Measurements from ENCODE around the gene TESK2.

Gene TESK2

DNA sequence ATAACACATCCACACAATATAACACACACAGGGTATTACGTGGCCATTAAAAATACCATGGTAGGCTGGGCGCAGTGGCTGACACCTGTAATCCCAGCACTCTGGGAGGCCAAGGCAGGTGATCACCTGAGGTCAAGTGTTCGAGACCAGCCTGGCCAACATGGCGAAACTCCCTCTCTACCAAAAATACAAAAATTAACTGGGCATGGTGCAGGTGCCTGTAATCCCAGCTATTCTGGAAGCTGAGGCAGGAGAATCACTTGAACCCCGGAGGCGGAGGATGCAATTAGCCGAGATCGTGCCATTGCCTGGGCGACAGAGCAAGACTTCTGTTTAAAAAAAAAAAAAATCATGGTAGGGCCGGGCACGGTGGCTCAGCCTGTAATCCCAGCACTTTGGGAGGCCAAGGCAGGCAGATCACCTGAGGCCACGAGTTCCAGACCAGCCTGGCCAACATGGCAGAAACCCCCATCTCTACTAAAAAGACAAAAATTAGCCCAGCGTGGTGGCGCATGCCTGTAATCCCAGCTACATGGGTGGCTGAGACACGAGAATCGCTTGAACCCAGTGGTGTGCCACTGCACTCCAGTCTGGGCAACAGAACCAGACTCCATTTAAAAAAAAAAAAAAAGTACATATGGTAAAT lies 188.3 kb downstream of the TESK2 start:
- Histone ChIP-seq H4K20me1 (no peaks in the 10 kb centered on the region), H3K4me2 (peak overlapping the region; percentile 85), H3K36me3 (no peaks in the 10 kb centered on the region), H3K27ac (peak overlapping the region; percentile 77; the same call in 1 of the 2 replicates), H3K27me3 (no peaks in the 10 kb centered on the region), H3K9me3 (no peaks in the 10 kb centered on the region), H3K4me3 (peak overlapping the region; percentile 74), H3K9ac (peak overlapping the region; percentile 82), H3K4me1 (peaks cover 63% of the 10 kb centered on the region)
- TF ChIP-seq Cebpa-rat (IDR thresholded peaks at IDR 0.05), result no peak

DNA sequence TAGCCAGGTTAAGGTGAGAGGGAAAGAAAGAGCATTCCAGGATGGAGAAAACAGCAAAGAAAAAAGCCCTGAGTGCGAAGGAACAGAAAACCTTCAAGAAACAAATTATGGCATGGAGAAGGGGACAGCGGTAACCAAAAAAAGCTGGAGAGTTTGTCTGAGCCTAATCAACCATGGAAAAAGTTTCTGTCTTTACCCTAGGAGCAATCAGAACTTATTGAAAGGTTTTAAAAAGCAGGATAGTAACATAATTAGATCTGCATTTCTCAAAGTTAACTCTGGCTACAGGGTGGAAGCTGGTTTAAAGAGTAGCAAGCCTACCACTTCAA lies 190.3 kb downstream of the TESK2 start:
- no peak for TF ChIP-seq Cebpa-rat (IDR thresholded peaks at IDR 0.05)
- Histone ChIP-seq H3K9me3 (no peaks in the 10 kb centered on the region), H3K4me1 (peaks cover 43% of the 10 kb centered on the region), H3K27ac (no peak overlapping the region), H3K4me3 (no peak overlapping the region), H3K27me3 (no peaks in the 10 kb centered on the region), H3K9ac (no peak overlapping the region), H4K20me1 (no peaks in the 10 kb centered on the region), H3K4me2 (no peak overlapping the region), H3K36me3 (no peaks in the 10 kb centered on the region)

GRCh38 chr1:45299981-45300668 lies 190.8 kb downstream of the TESK2 start:
- Histone ChIP-seq H3K36me3 (no peaks in the 10 kb centered on the region), H4K20me1 (no peaks in the 10 kb centered on the region), H3K4me1 (peaks cover 38% of the 10 kb centered on the region), H3K9ac (no peak overlapping the region), H3K27me3 (no peaks in the 10 kb centered on the region), H3K9me3 (no peaks in the 10 kb centered on the region), H3K4me2 (no peak overlapping the region), H3K27ac (no peak overlapping the region), H3K4me3 (no peak overlapping the region)
- TF ChIP-seq Cebpa-rat (IDR thresholded peaks at IDR 0.05), result no peak

DNA sequence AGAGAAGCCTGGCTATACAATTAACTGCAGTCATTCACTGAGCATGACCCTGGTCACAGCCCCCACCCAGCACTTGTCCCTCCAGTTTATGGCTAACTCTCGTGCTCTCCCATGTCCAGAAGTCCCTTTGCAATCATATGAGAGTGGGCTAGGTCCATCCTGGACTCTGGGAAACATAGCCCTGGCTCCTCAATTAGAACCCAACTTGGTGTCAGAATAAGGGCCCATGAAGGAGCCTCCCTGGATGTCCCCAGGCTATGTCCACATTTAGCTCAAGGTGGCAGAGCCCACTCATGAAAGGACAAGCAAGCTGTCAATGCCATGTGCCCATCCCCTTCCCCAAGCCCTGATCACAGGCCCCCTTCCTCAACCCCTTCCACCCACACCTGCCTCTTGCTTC lies 191.7 kb downstream of the TESK2 start:
- no peak for TF ChIP-seq Cebpa-rat (IDR thresholded peaks at IDR 0.05)
- Histone ChIP-seq H4K20me1 (no peaks in the 10 kb centered on the region), H3K4me3 (no peak overlapping the region), H3K27ac (no peak overlapping the region), H3K4me2 (no peak overlapping the region), H3K4me1 (peaks cover 29% of the 10 kb centered on the region), H3K36me3 (no peaks in the 10 kb centered on the region), H3K27me3 (no peaks in the 10 kb centered on the region), H3K9ac (no peak overlapping the region), H3K9me3 (no peaks in the 10 kb centered on the region)

DNA sequence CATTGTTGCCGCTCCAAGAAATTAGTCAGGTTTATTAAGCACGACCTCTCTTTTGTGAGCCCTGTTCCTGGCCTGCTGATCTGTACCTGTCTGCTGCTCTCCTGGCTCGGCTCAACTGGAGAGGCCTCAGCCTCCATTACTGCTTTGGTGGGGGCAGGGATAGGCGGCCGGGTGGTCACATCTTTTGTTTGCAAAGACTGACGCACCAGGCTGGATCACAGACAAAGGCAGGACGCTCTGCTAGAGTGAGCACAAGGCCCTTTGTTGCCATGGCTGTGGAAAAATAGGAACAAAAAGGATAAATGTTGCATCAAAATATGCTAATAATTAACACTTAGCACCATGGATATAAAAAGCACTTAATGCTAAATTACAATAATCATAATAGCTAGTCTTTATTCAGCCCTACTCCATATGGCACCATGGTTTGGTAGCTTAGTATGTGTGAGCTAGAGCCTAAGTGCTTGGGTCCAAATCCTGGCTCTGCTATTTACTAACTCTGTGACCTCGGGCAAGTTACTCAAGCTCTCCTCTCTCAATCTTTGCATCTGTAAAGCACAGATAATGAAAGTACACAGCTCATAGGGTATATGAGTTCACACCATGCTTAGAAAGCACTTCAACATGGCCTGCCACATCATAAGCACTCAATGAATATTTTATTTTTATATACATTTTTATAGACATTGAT lies 193.2 kb downstream of the TESK2 start:
- no peaks in the 10 kb centered on the region for H4K20me1 ChIP-seq
- no peaks in the 10 kb centered on the region for H3K36me3 ChIP-seq
- no peaks in the 10 kb centered on the region for H3K27me3 ChIP-seq
- no peaks in the 10 kb centered on the region for H3K9me3 ChIP-seq
- no peak overlapping the region for H3K4me3 ChIP-seq
- H3K4me1 ChIP-seq, result peaks cover 24% of the 10 kb centered on the region
- H3K4me2 ChIP-seq, result no peak overlapping the region
- H3K27ac ChIP-seq, result no peak overlapping the region
- TF ChIP-seq Cebpa-rat (IDR thresholded peaks at IDR 0.05), result no peak
- H3K9ac ChIP-seq, result no peak overlapping the region
